K562 (cell line): ENCODE data around the gene NKX1-2. TPM values are rescaled to one million over a fixed set of nuclear protein-coding genes. Genes with fewer than 3 reads are reported as not detected.

Experiments used
- ATAC-seq: fragments of 200-7000 bp; cut with Tn5 transposase; 3 replicates; pipeline ENCODE4 v1.9.1; 2020; ENCODE audit warnings: moderate library complexity
- BruUV-seq: library from RNA; stranded (reverse); fragments of 400-500 nt; replicated peaks from 2 replicates; lab custom pipeline; 2021; lab: Mats Ljungman, UMichigan
- CTCF ChIA-PET: fragments of 300-600 bp; formaldehyde crosslinking; extraction: SDS; loops from one replicate; lab custom pipeline; 2021; ENCODE audit warnings: low intra/inter-chr PET ratio; lab: Yijun Ruan, JAX
- POLR2A ChIA-PET: fragments of 300-600, 350-650 bp; sonication (Branson Sonifier 250); formaldehyde crosslinking; extraction: SDS; loops from one replicate; lab custom pipeline; 2021; ENCODE audit warnings: antibody characterized with exemption, inconsistent platforms; lab: Yijun Ruan, JAX
- DNase-seq, 4 experiments: peaks; one replicate each; pipeline versions ENCODE4 v3.0.0 to v3.0.0-alpha.2; 2011 to 2018; ENCODE audit warnings: low spot score in 3 of 4, mixed read lengths in 3 of 4; ENCODE audit errors: extremely low read depth in 1 of 4
- FAIRE-seq: peaks from 2 replicates; lab custom pipeline; 2011; peaks lifted over from hg19 to GRCh38; lab: Jason Lieb, UNC
- H2AFZ ChIP-seq: 2 replicates; pipeline ENCODE4 v1.6.0; 2011; ENCODE audit warnings: low read depth, low read length, control low read depth, inconsistent platforms
- H3K27ac ChIP-seq: fragments of 200-600 bp; 3 replicates; pipeline ENCODE4 v1.8.0; 2011; ENCODE audit warnings: low read depth, mild to moderate bottlenecking, control low read depth, inconsistent platforms, low read length, moderate library complexity, mixed read lengths; ENCODE audit errors: extremely low read depth
- H3K27me3 ChIP-seq, 2 experiments: fragments of 300-600 bp in 1 of 2; 2 replicates in 1 of 2; 3 replicates in 1 of 2; pipeline versions ENCODE4 v1.6.0 to v1.8.0; 2011; ENCODE audit warnings: inconsistent platforms in 2 of 2, low read length in 2 of 2, mild to moderate bottlenecking in 1 of 2, mixed read lengths in 1 of 2, moderate library complexity in 1 of 2; ENCODE audit not compliant: control insufficient read depth in 2 of 2, insufficient read depth in 2 of 2
- H3K36me3 ChIP-seq: fragments of 300-600 bp; 3 replicates; pipeline ENCODE4 v1.8.0; 2011; ENCODE audit warnings: mild to moderate bottlenecking, low read length, inconsistent platforms; ENCODE audit not compliant: control insufficient read depth, insufficient read depth
- H3K4me1 ChIP-seq, 2 experiments: fragments of 200-600 bp in 1 of 2; replicated peaks in 1 of 2; 2 replicates in 1 of 2; 3 replicates in 1 of 2; pipeline versions ENCODE4 v1.5.1 to v1.8.0; 2011; ENCODE audit warnings: inconsistent platforms in 2 of 2, low read length in 2 of 2, mild to moderate bottlenecking in 1 of 2, mixed read lengths in 1 of 2, moderate library complexity in 1 of 2; ENCODE audit not compliant: control insufficient read depth in 2 of 2, insufficient read depth in 2 of 2
- H3K4me2 ChIP-seq: 2 replicates; pipeline ENCODE4 v1.6.1; 2011; ENCODE audit warnings: low read length, control low read depth, inconsistent platforms, mixed read lengths; ENCODE audit not compliant: insufficient read depth
- H3K4me3 ChIP-seq: fragments of 200-600 bp; sonication (generic), shearing (Covaris generic); 2 replicates; pipeline ENCODE4 v1.5.1; 2016; ENCODE audit warnings: control low read depth, inconsistent platforms
- H3K79me2 ChIP-seq: fragments of 200-600 bp; 3 replicates; pipeline ENCODE4 v1.8.0; 2011; ENCODE audit warnings: low read length, inconsistent platforms; ENCODE audit not compliant: control insufficient read depth, insufficient read depth
- H3K9ac ChIP-seq, 2 experiments: 2 replicates each; pipeline versions ENCODE4 v1.6.0 to v1.6.1; 2011; ENCODE audit warnings: low read depth in 2 of 2, low read length in 2 of 2, control low read depth in 1 of 2, inconsistent platforms in 1 of 2, mild to moderate bottlenecking in 1 of 2, mixed read lengths in 1 of 2; ENCODE audit not compliant: insufficient read depth in 1 of 2
- H3K9me1 ChIP-seq: one replicate; pipeline ENCODE4 v1.6.0; 2011; ENCODE audit warnings: inconsistent platforms, mild to moderate bottlenecking, low read length, moderate library complexity; ENCODE audit not compliant: control insufficient read depth, insufficient read depth
- H3K9me3 ChIP-seq: replicated peaks from 2 replicates; pipeline ENCODE4 v1.5.1; 2011; ENCODE audit warnings: low read depth, low read length, inconsistent platforms; ENCODE audit not compliant: control insufficient read depth, insufficient read depth
- H4K20me1 ChIP-seq: replicated peaks from 2 replicates; pipeline ENCODE4 v1.6.1; 2011; ENCODE audit warnings: low read length, inconsistent platforms, mixed read lengths; ENCODE audit not compliant: control insufficient read depth, insufficient read depth
- C11orf30 ChIP-seq: fragments of 450-650 bp; IDR thresholded peaks from 2 replicates; pipeline ENCODE4 v1.6.1; 2016; ENCODE audit warnings: low read depth, mild to moderate bottlenecking
- CREBBP ChIP-seq: IDR thresholded peaks from one replicate; pipeline ENCODE4 v1.6.1; 2012; ENCODE audit warnings: low read depth, mild to moderate bottlenecking, control low read depth, inconsistent platforms, low read length
- MAFG ChIP-seq: fragments of 450-650 bp; conservative IDR thresholded peaks from 2 replicates; pipeline ENCODE4 v1.6.1; 2016; ENCODE audit warnings: missing genetic modification characterization, missing compliant biosample characterization
- NFE2 ChIP-seq: IDR thresholded peaks from 2 replicates; pipeline ENCODE4 v1.6.1; 2014; ENCODE audit warnings: antibody characterized with exemption, low read depth
- TRIM24 ChIP-seq, 2 experiments: fragments of 450-650 bp; IDR thresholded peaks; 2 replicates each; pipeline ENCODE4 v1.6.1; 2016
- ZNF316 ChIP-seq: fragments of 450-650 bp; IDR thresholded peaks from 2 replicates; pipeline ENCODE4 v1.6.1; 2016
- WGBS: fragments of 100-300 bp; shearing (Covaris generic); methylation state at CpG from one replicate; pipeline ENCODE4 v1.1.6; 2016; ENCODE audit warnings: low coverage, mixed read lengths; ENCODE audit not compliant: insufficient coverage; ENCODE audit errors: missing lambda C conversion rate; 5-methylcytosine and 5-hydroxymethylcytosine counted together
- in situ Hi-C: fragments of 300-500 bp; cut with MboI; formaldehyde crosslinking; loops from 4 replicates; pipeline ENCODE4 v1.15.0; 2018; ENCODE audit warnings: inconsistent platforms, mixed read lengths
- intact Hi-C: fragments of 100-400 bp; cut with micrococcal nuclease; formaldehyde crosslinking; loops from 2 replicates; pipeline ENCODE4 v1.14.2; 2022
- polyA plus RNA-seq, 8 experiments: library from polyadenylated mRNA; depleted of rRNA in 4 of 8; stranded (reverse) in 5 of 8; unstranded in 3 of 8; fragments of >200 nt; fragmentation: Nextera tagmentation in 2 of 8; fragmentation: Illumina TruSeq in 1 of 8; extraction: Ambion mirVana in 2 of 8; extraction: Trizol in 1 of 8; gene quantifications; 2 replicates each; pipeline versions ENCODE4 v1.2.1 to v1.2.3, GENCODE V29; 2011 to 2014; ENCODE audit warnings: inconsistent platforms in 1 of 8, missing spikeins in 1 of 8
- total RNA-seq, 7 experiments: library from RNA; depleted of rRNA in 6 of 7; stranded (reverse); fragments of >200 nt in 6 of 7; fragmentation: Illumina TruSeq in 2 of 7; extraction: Trizol in 2 of 7; gene quantifications; 2 replicates each; pipeline versions ENCODE4 v1.2.1 to v1.2.3, GENCODE V29; 2011 to 2021; ENCODE audit warnings: low replicate concordance in 1 of 7
- TF ChIP-seq, protein P1 (sequence below): fragments of 150-350 bp; conservative IDR thresholded peaks from 2 replicates; pipeline ENCODE4 v1.6.1; 2014; ENCODE audit warnings: low read length
- TF ChIP-seq, protein P2 (sequence below): sonication (generic); formaldehyde crosslinking; IDR thresholded peaks from 2 replicates; pipeline ENCODE4 v1.8.0; 2022; ENCODE audit warnings: mild to moderate bottlenecking, missing genetic modification reagents

The NKX1-2 gene
- total and polyA plus RNA-seq, 9 of the 15 experiments (the other 6 are each of a cell fraction or from before 2014, with no cell fraction given): not detected

DNA sequence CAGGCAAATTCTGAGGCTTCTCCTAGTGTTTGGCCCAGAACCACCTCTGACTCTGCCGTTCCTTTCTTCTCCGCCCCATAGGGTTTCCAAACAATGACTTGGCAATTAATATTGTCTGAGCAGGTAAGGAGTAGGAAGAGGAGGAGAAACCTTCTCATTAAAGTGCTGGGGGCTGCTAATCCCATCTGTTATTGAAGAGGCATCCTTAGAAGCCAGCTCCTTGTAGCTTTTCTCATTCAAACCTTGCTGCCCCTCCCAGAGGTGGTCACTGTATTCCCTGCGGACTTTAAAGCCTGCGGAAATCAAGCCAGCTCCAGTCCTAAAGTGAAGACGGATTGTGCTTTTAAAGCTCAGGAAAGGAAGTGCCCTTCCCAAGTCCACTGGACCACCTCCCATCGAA lies 1.4 kb upstream of the NKX1-2 start:
- peak; percentile 56 for TF ChIP-seq NFE2
- TF ChIP-seq, protein P1, sequence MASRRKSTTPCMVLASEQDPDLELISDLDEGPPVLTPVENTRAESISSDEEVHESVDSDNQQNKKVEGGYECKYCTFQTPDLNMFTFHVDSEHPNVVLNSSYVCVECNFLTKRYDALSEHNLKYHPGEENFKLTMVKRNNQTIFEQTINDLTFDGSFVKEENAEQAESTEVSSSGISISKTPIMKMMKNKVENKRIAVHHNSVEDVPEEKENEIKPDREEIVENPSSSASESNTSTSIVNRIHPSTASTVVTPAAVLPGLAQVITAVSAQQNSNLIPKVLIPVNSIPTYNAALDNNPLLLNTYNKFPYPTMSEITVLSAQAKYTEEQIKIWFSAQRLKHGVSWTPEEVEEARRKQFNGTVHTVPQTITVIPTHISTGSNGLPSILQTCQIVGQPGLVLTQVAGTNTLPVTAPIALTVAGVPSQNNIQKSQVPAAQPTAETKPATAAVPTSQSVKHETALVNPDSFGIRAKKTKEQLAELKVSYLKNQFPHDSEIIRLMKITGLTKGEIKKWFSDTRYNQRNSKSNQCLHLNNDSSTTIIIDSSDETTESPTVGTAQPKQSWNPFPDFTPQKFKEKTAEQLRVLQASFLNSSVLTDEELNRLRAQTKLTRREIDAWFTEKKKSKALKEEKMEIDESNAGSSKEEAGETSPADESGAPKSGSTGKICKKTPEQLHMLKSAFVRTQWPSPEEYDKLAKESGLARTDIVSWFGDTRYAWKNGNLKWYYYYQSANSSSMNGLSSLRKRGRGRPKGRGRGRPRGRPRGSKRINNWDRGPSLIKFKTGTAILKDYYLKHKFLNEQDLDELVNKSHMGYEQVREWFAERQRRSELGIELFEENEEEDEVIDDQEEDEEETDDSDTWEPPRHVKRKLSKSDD: no peak
- no peak for TF ChIP-seq CREBBP
- TF ChIP-seq ZNF316: 0 out of 2 replicates have a peak, but pooled peaks have one; percentile 10
- TF ChIP-seq MAFG (tag): peak; percentile 60
- TF ChIP-seq TRIM24 (IDR thresholded peaks at IDR 0.05): no peak
- TF ChIP-seq, protein P2, sequence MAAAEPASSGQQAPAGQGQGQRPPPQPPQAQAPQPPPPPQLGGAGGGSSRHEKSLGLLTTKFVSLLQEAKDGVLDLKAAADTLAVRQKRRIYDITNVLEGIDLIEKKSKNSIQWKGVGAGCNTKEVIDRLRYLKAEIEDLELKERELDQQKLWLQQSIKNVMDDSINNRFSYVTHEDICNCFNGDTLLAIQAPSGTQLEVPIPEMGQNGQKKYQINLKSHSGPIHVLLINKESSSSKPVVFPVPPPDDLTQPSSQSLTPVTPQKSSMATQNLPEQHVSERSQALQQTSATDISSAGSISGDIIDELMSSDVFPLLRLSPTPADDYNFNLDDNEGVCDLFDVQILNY (CRISPR knock-in tag): no peak
- TF ChIP-seq C11orf30: 0 out of 2 replicates have a peak, but pooled peaks have one; percentile 11
- H3K27ac ChIP-seq: no peak overlapping the region
- H3K9ac ChIP-seq: no peak overlapping the region
- H4K20me1 ChIP-seq: no peaks in the 10 kb centered on the region
- no peak overlapping the region for H3K4me3 ChIP-seq
- ChIA-PET POLR2A (no interaction called here), CTCF (no interaction called here)
- ATAC-seq (0 out of 3 replicates have a peak, but pooled peaks have one; percentile 42), DNase-seq (no peak), FAIRE-seq (no peak)
- H3K27me3 ChIP-seq: no peaks in the 10 kb centered on the region
- no peaks in the 10 kb centered on the region for H3K9me3 ChIP-seq
- no peak overlapping the region for H3K4me2 ChIP-seq
- H3K4me1 ChIP-seq: peaks cover 3 to 15% of the 10 kb centered on the region in 2 experiments; a peak in 4 of 5 replicates
- intact Hi-C loops: no loop called here
- no peak overlapping the region for H2AFZ ChIP-seq
- no TSS peak for BruUV-seq
- H3K9me1 ChIP-seq: no peaks in the 10 kb centered on the region
- H3K36me3 ChIP-seq: no peaks in the 10 kb centered on the region
- no peaks in the 10 kb centered on the region for H3K79me2 ChIP-seq
- WGBS: 34% methylated on average over 6 of the region's 6 CpGs
- in situ Hi-C loops: no loop called here
